Measurements from ENCODE around the gene KDM1A. TPM values are rescaled to one million over a fixed set of nuclear protein-coding genes. Genes with fewer than 3 reads are reported as not detected.
A peak's percentile ranks its signal among the peaks of the same experiment; 100 is the strongest.

KDM1A gene
- total and polyA plus RNA-seq, 2 of the 13 experiments (the other 11 are each of a cell fraction or from before 2014, with no cell fraction given), result 81.3 to 173 TPM

DNA sequence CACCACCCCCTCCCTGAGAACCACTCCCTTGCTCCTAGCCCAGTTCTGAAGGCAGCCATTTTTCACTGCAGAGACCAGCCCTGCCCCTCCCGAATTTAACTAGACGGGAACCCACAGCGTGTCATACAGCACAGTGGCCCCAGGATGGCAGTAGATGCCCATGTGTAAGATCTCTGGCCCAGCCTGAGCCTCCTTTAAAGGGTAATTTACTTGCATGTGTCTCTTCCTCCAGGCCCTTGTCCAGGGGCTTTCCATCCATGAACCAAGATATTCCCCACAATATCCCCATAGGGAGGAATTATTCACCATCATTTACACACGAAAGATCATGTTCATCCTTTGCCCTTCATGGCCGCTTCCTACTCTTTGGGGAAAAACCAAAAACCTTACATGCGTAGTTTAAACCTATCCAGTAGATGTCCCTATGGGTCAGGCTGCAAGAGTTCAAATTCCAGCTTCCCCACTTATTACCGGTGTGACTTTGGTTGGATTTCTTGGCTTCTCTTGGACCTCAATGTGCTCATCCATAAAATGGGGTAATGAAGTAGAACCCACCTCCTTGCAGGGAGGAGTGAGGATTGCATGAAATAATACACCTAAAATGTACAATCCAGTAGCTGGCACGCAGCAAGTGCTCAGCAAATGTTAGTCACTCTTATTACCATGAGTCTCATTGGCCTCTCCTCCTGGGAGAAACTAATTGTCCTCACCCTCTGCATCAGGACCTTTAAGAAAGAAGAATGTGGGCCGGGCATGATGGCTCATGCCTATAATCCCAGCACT, 42.6 kb upstream of the KDM1A start (continued):
- TF ChIP-seq ZNF652 (CRISPR knock-in tag; IDR thresholded peaks at IDR 0.05; ENCODE audit: borderline replicate concordance, low read depth) (no peak), NKX3-1 (CRISPR knock-in tag; IDR thresholded peaks at IDR 0.05) (no peak), RBAK (CRISPR knock-in tag; IDR thresholded peaks at IDR 0.05) (no peak), JARID2 (CRISPR knock-in tag; IDR thresholded peaks at IDR 0.05; ENCODE audit: insufficient replicate concordance) (no peak), HOXA9 (CRISPR knock-in tag; IDR thresholded peaks at IDR 0.05; ENCODE audit: borderline replicate concordance) (0 out of 2 replicates have a peak, but pooled peaks have one; percentile 23), ZNF33B (CRISPR knock-in tag; IDR thresholded peaks at IDR 0.05) (no peak), YEATS2 (CRISPR knock-in tag; IDR thresholded peaks at IDR 0.05; ENCODE audit: borderline replicate concordance) (no peak), LCORL (IDR thresholded peaks at IDR 0.05) (no peak), LCORL (CRISPR knock-in tag; IDR thresholded peaks at IDR 0.05) (peak; percentile 35; the same call in 1 of the 2 replicates), ZNF709 (CRISPR knock-in tag; IDR thresholded peaks at IDR 0.05) (no peak)

DNA sequence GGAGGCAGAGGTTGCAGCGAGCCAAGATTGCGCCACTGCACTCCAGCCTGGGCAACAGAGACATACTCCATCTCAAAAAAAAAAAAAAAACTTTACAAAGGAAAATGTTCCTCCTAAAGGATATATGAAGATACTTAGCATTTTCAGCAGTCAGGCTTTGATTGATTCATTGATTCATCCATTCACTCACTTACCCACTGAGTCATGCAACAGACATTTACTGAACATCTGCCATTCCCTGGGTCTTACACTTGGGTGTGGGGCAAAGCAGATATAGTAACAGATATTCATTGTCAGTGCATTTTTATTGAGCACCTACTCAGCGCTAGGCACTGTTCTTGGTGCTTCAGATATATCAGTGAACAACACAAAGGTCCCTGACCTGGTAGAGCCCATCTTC, 41.0 kb upstream of the KDM1A start:
- Histone ChIP-seq H3K9ac (ENCODE audit: insufficient read depth, low read depth, low read length) (no peak overlapping the region), H4K20me1 (ENCODE audit: insufficient read depth, low read length) (no peaks in the 10 kb centered on the region), H3K9me3 (ENCODE audit: low read length) (no peaks in the 10 kb centered on the region), H3K79me2 (ENCODE audit: insufficient read depth, low read length) (no peaks in the 10 kb centered on the region), H3K4me2 (ENCODE audit: low read depth, low read length) (no peak overlapping the region), H3K36me3 (replicated peaks in 1 of 2; ENCODE audit: control insufficient read depth in 1 of 2, insufficient read depth in 2 of 2, low read length in 2 of 2) (no peaks in the 10 kb centered on the region), H2AFZ (ENCODE audit: low read length) (no peak overlapping the region), H3K27me3 (ENCODE audit: control insufficient read depth in 1 of 2, insufficient read depth in 2 of 2, low read length in 2 of 2) (no peaks in the 10 kb centered on the region), H3K4me1 (ENCODE audit: insufficient read depth, low read length) (peaks cover 32% of the 10 kb centered on the region), H3K4me3 (replicated peaks in 1 of 3; ENCODE audit: insufficient read depth in 1 of 3, low read depth in 2 of 3, low read length in 3 of 3) (no peak overlapping the region), H3K27ac (ENCODE audit: extremely low read length, insufficient read depth, low read length) (no peak overlapping the region)
- in situ Hi-C loops (cut with HindIII; ENCODE audit: extremely low pct_ligation_motif_present, low pct_unique_long_range_greater_than_20kb) (loop anchor here (5.0 to 10.0 kb wide), 3 partner anchors 107 to 297 kb away; no protein-coding TSS in a partner anchor), intact Hi-C loops (cut with micrococcal nuclease; ENCODE audit: unreplicated experiment) (loop anchor here (10.0 kb wide), 3 partner anchors 77 to 297 kb away; no protein-coding TSS in a partner anchor)
- ChIA-PET CTCF (ENCODE audit: low intra/inter-chr PET ratio, low total read pairs) (no interaction called here), POLR2A (no interaction called here)
- no TSS peak for BruUV-seq (replicated peaks)
- ATAC-seq, result no peak
- DNase-seq (ENCODE audit: low spot score), result no peak
- TF ChIP-seq, protein P1, sequence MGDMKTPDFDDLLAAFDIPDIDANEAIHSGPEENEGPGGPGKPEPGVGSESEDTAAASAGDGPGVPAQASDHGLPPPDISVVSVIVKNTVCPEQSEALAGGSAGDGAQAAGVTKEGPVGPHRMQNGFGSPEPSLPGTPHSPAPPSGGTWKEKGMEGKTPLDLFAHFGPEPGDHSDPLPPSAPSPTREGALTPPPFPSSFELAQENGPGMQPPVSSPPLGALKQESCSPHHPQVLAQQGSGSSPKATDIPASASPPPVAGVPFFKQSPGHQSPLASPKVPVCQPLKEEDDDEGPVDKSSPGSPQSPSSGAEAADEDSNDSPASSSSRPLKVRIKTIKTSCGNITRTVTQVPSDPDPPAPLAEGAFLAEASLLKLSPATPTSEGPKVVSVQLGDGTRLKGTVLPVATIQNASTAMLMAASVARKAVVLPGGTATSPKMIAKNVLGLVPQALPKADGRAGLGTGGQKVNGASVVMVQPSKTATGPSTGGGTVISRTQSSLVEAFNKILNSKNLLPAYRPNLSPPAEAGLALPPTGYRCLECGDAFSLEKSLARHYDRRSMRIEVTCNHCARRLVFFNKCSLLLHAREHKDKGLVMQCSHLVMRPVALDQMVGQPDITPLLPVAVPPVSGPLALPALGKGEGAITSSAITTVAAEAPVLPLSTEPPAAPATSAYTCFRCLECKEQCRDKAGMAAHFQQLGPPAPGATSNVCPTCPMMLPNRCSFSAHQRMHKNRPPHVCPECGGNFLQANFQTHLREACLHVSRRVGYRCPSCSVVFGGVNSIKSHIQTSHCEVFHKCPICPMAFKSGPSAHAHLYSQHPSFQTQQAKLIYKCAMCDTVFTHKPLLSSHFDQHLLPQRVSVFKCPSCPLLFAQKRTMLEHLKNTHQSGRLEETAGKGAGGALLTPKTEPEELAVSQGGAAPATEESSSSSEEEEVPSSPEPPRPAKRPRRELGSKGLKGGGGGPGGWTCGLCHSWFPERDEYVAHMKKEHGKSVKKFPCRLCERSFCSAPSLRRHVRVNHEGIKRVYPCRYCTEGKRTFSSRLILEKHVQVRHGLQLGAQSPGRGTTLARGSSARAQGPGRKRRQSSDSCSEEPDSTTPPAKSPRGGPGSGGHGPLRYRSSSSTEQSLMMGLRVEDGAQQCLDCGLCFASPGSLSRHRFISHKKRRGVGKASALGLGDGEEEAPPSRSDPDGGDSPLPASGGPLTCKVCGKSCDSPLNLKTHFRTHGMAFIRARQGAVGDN (CRISPR knock-in tag; IDR thresholded peaks at IDR 0.05), result no peak
- no peak for TF ChIP-seq MBD4 (IDR thresholded peaks at IDR 0.05; ENCODE audit: borderline replicate concordance, low read length)
- FAIRE-seq, result no peak
- 44% methylated on average over 3 of the region's 3 CpGs for WGBS (ENCODE audit: low lambda C conversion rate)

Measured in HepG2 (cell line).